HEK293 (cell line): Measurements from ENCODE around the gene ASB16.

ENCODE experiments used
- CTCF ChIA-PET: fragments of 350-600 bp; formaldehyde crosslinking; extraction: SDS; loops from one replicate; lab custom pipeline; 2021; ENCODE audit warnings: antibody characterized with exemption; lab: Yijun Ruan, JAX
- POLR2A ChIA-PET: fragments of 300-600 bp; formaldehyde crosslinking; extraction: SDS; loops from one replicate; lab custom pipeline; 2020; ENCODE audit warnings: antibody characterized with exemption, inconsistent platforms; lab: Yijun Ruan, JAX
- H3K27ac ChIP-seq: fragments of 200-500 bp; sonication (Bioruptor generic); 2 replicates; pipeline ENCODE4 v1.5.1; 2014; ENCODE audit warnings: low read depth, low read length, control low read depth, inconsistent platforms; ENCODE audit errors: extremely low read depth
- H3K36me3 ChIP-seq, 2 experiments: fragments of 200-500 bp in 1 of 2; sonication (Bioruptor generic) in 1 of 2; 1 replicate in 1 of 2; 2 replicates in 1 of 2; pipeline ENCODE4 v1.5.1; 2014 to 2017; ENCODE audit warnings: inconsistent platforms in 2 of 2, low read length in 2 of 2; ENCODE audit not compliant: control insufficient read depth in 2 of 2, insufficient read depth in 1 of 2
- H3K4me1 ChIP-seq: fragments of 200-500 bp; sonication (Bioruptor generic); 2 replicates; pipeline ENCODE4 v1.5.1; 2014; ENCODE audit warnings: mild to moderate bottlenecking, low read length, inconsistent platforms; ENCODE audit not compliant: control insufficient read depth, insufficient read depth
- H3K4me3 ChIP-seq: 2 replicates; pipeline ENCODE4 v1.5.1; 2011; ENCODE audit warnings: low read depth, mild to moderate bottlenecking, control low read depth, low read length, moderate library complexity
- H3K9me3 ChIP-seq: fragments of 200-500 bp; sonication (Bioruptor generic); 2 replicates; pipeline ENCODE4 v1.5.1; 2014; ENCODE audit warnings: low read depth, low read length, inconsistent platforms; ENCODE audit not compliant: control insufficient read depth, insufficient read depth
- MYNN ChIP-seq: fragments of 450-650 bp; formaldehyde crosslinking; IDR thresholded peaks from 2 replicates; pipeline ENCODE4 v1.5.1; 2016; ENCODE audit warnings: missing biosample characterization, missing genetic modification characterization, borderline replicate concordance
- SCRT1 ChIP-seq: fragments of 450-650 bp; formaldehyde crosslinking; IDR thresholded peaks from 2 replicates; pipeline ENCODE4 v1.5.1; 2016; ENCODE audit warnings: missing biosample characterization, missing genetic modification characterization, borderline replicate concordance
- SCRT2 ChIP-seq: fragments of 450-650 bp; formaldehyde crosslinking; IDR thresholded peaks from 2 replicates; pipeline ENCODE4 v1.5.1; 2016; ENCODE audit warnings: missing biosample characterization, missing genetic modification characterization
- SP2 ChIP-seq: fragments of 450-650 bp; formaldehyde crosslinking; IDR thresholded peaks from 2 replicates; pipeline ENCODE4 v1.5.1; 2016; ENCODE audit warnings: missing biosample characterization, missing genetic modification characterization
- ZBTB1 ChIP-seq: fragments of 450-650 bp; formaldehyde crosslinking; IDR thresholded peaks from 2 replicates; pipeline ENCODE4 v1.5.1; 2016; ENCODE audit warnings: missing biosample characterization, missing genetic modification characterization
- ZFP3 ChIP-seq: fragments of 450-650 bp; formaldehyde crosslinking; IDR thresholded peaks from 2 replicates; pipeline ENCODE4 v1.5.1; 2016; ENCODE audit warnings: low read depth, missing biosample characterization, missing genetic modification characterization
- ZIC2 ChIP-seq: fragments of 450-650 bp; formaldehyde crosslinking; IDR thresholded peaks from 2 replicates; pipeline ENCODE4 v1.5.1; 2016; ENCODE audit warnings: missing biosample characterization, missing genetic modification characterization
- ZNF121 ChIP-seq: fragments of 450-650 bp; formaldehyde crosslinking; IDR thresholded peaks from 2 replicates; pipeline ENCODE4 v1.5.1; 2016; ENCODE audit warnings: missing biosample characterization, missing genetic modification characterization
- ZNF544 ChIP-seq: fragments of 450-650 bp; formaldehyde crosslinking; IDR thresholded peaks from 2 replicates; pipeline ENCODE4 v1.5.0; 2017; ENCODE audit warnings: missing biosample characterization, missing genetic modification characterization
- ZNF561 ChIP-seq: fragments of 450-650 bp; IDR thresholded peaks from 2 replicates; pipeline ENCODE4 v1.5.1; 2018; ENCODE audit warnings: missing biosample characterization, missing genetic modification characterization, borderline replicate concordance
- ZNF596 ChIP-seq: fragments of 450-650 bp; IDR thresholded peaks from 2 replicates; pipeline ENCODE4 v1.5.0; 2018; ENCODE audit warnings: missing biosample characterization, mild to moderate bottlenecking, missing genetic modification characterization, moderate library complexity
- ZNF600 ChIP-seq: fragments of 450-650 bp; formaldehyde crosslinking; IDR thresholded peaks from 2 replicates; pipeline ENCODE4 v1.5.1; 2016; ENCODE audit warnings: missing biosample characterization, missing genetic modification characterization
- ZNF621 ChIP-seq: fragments of 450-650 bp; formaldehyde crosslinking; IDR thresholded peaks from 2 replicates; pipeline ENCODE4 v1.5.1; 2017; ENCODE audit warnings: missing biosample characterization, missing genetic modification characterization
- TF ChIP-seq, protein P1 (sequence below): fragments of 450-650 bp; formaldehyde crosslinking; optimal IDR thresholded peaks from 2 replicates; pipeline ENCODE3; 2016; ENCODE audit warnings: missing biosample characterization, mild to moderate bottlenecking, missing genetic modification characterization
- TF ChIP-seq, protein P2 (sequence below): fragments of 450-650 bp; formaldehyde crosslinking; IDR thresholded peaks from 2 replicates; pipeline ENCODE4 v1.5.1; 2016; ENCODE audit warnings: missing biosample characterization, missing genetic modification characterization
- TF ChIP-seq, protein P3 (sequence below): fragments of 450-650 bp; formaldehyde crosslinking; IDR thresholded peaks from 2 replicates; pipeline ENCODE4 v1.5.1; 2016; ENCODE audit warnings: missing biosample characterization, missing genetic modification characterization
- TF ChIP-seq, protein P4 (sequence below): fragments of 450-650 bp; formaldehyde crosslinking; IDR thresholded peaks from 2 replicates; pipeline ENCODE4 v1.5.1; 2016; ENCODE audit warnings: missing biosample characterization, missing genetic modification characterization
- TF ChIP-seq, protein P5 (sequence below): fragments of 450-650 bp; formaldehyde crosslinking; IDR thresholded peaks from 2 replicates; pipeline ENCODE4 v1.5.1; 2016; ENCODE audit warnings: missing biosample characterization, missing genetic modification characterization
- TF ChIP-seq, protein P6 (sequence below): fragments of 450-650 bp; formaldehyde crosslinking; IDR thresholded peaks from 2 replicates; pipeline ENCODE4 v1.5.1; 2016; ENCODE audit warnings: missing biosample characterization, missing genetic modification characterization

The ASB16 gene

DNA sequence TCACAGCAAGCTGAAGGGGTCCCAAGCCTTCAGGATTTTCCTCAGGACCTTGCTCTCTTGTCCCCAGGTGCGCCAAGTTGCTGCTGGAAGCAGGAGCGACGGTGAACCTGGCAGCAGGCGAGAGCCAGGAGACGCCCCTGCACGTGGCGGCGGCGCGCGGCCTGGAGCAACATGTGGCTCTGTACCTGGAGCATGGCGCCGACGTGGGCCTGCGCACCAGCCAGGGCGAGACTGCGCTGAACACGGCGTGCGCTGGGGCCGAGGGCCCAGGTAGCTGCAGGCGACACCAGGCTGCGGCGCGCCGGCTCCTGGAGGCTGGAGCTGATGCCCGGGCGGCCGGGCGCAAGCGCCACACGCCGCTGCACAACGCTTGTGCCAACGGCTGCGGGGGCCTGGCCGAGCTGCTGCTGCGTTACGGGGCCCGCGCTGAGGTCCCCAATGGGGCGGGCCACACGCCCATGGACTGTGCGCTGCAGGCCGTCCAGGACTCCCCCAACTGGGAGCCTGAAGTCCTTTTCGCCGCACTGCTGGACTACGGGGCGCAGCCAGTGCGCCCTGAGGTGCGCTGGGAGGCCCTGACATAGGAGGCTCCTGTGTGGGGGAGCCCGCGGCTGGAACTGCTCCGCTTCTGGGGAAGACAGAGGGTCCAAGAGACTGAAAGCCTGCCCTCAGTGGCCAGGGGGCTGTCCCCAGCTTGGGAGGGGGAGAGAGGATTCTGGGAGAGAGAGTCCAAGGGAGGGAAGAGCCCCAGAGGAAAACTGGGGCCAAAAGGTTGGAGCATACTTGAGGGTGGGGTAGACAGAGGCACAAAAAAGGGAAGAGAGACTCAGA is 6.4 kb downstream of the ASB16 start (continued):
- no peak for TF ChIP-seq ZBTB1 (tag by site-specific recombination)

- Histone ChIP-seq H3K4me3 (no peak overlapping the region), H3K27ac (no peak overlapping the region), H3K4me1 (no peaks in the 10 kb centered on the region), H3K9me3 (no peaks in the 10 kb centered on the region), H3K36me3 (peaks cover 22 to 46% of the 10 kb centered on the region in 2 experiments)
- CTCF ChIA-PET = interaction anchor here (0.6 kb wide), 1 partner anchor 94 kb away, joined by 3 read pairs; no protein-coding TSS in a partner anchor
- TF ChIP-seq ZFP3 (tag by site-specific recombination) (no peak), ZNF121 (tag by site-specific recombination) (no peak)
- TF ChIP-seq, protein P1, sequence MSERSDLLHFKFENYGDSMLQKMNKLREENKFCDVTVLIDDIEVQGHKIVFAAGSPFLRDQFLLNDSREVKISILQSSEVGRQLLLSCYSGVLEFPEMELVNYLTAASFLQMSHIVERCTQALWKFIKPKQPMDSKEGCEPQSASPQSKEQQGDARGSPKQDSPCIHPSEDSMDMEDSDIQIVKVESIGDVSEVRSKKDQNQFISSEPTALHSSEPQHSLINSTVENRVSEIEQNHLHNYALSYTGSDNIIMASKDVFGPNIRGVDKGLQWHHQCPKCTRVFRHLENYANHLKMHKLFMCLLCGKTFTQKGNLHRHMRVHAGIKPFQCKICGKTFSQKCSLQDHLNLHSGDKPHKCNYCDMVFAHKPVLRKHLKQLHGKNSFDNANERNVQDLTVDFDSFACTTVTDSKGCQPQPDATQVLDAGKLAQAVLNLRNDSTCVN (tag by site-specific recombination) = no peak
- TF ChIP-seq, protein P2, sequence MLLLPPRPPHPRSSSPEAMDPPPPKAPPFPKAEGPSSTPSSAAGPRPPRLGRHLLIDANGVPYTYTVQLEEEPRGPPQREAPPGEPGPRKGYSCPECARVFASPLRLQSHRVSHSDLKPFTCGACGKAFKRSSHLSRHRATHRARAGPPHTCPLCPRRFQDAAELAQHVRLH = no peak
- TF ChIP-seq, protein P3, sequence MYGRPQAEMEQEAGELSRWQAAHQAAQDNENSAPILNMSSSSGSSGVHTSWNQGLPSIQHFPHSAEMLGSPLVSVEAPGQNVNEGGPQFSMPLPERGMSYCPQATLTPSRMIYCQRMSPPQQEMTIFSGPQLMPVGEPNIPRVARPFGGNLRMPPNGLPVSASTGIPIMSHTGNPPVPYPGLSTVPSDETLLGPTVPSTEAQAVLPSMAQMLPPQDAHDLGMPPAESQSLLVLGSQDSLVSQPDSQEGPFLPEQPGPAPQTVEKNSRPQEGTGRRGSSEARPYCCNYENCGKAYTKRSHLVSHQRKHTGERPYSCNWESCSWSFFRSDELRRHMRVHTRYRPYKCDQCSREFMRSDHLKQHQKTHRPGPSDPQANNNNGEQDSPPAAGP (tag by site-specific recombination) = no peak
- TF ChIP-seq, protein P4, sequence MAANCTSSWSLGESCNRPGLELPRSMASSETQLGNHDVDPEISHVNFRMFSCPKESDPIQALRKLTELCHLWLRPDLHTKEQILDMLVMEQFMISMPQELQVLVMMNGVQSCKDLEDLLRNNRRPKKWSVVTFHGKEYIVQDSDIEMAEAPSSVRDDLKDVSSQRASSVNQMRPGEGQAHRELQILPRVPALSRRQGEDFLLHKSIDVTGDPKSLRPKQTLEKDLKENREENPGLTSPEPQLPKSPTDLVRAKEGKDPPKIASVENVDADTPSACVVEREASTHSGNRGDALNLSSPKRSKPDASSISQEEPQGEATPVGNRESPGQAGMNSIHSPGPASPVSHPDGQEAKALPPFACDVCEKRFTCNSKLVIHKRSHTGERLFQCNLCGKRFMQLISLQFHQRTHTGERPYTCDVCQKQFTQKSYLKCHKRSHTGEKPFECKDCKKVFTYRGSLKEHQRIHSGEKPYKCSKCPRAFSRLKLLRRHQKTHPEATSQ (tag by site-specific recombination) = no peak
- POLR2A ChIA-PET = no interaction called here
Measured at GRCh38 chr17:44177640-44178039, 7.1 kb downstream of the ASB16 start.

DNA sequence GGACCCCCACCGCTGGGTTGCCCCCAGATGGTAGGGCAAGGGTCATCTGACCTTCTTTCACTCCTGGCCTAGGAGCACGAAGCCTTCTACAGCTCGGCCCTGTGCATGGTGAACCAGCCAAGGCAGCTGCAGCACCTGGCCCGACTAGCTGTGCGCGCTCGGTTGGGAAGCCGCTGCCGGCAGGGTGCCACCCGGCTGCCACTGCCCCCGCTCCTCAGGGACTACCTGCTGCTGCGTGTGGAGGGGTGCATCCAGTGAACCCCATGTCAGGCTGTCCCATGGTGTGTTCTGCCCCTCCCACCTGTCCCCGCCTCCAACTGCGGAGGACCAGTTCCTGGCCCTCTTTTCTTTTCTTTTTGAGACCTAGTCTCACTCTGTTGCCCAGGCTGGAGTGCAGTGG is 7.6 kb downstream of the ASB16 start:
- Histone ChIP-seq H3K4me1 (no peaks in the 10 kb centered on the region), H3K27ac (no peak overlapping the region), H3K36me3 (peaks cover 26 to 51% of the 10 kb centered on the region in 2 experiments), H3K4me3 (no peak overlapping the region), H3K9me3 (no peaks in the 10 kb centered on the region)
- POLR2A ChIA-PET = no interaction called here
- CTCF ChIA-PET = no interaction called here
- TF ChIP-seq ZIC2 (peak; percentile 42; the same call in 1 of the 2 replicates), ZNF621 (tag by site-specific recombination) (no peak)

GRCh38 chr17:44183024-44183423 is 12.5 kb downstream of the ASB16 start:
- POLR2A ChIA-PET = interaction anchor here (0.6 to 0.8 kb wide), 2 partner anchors 10 to 519 kb away, joined by 3 read pairs; no protein-coding TSS in a partner anchor
- H3K36me3 ChIP-seq = peaks cover 20 to 39% of the 10 kb centered on the region in 2 experiments
- no peak overlapping the region for H3K27ac ChIP-seq
- no peak overlapping the region for H3K4me3 ChIP-seq
- CTCF ChIA-PET = interaction anchor here (0.6 to 1.3 kb wide), 6 partner anchors 13 to 272 kb away, joined by 3 to 6 read pairs (median 4); partner anchors contain the start of genes ASB16 and GRN
- H3K4me1 ChIP-seq = peaks cover 3% of the 10 kb centered on the region
- H3K9me3 ChIP-seq = no peaks in the 10 kb centered on the region
- TF ChIP-seq ZNF544 = no peak
- no peak for TF ChIP-seq SCRT2 (tag by site-specific recombination)
- no peak for TF ChIP-seq SP2 (tag by site-specific recombination)
- TF ChIP-seq, protein P5, sequence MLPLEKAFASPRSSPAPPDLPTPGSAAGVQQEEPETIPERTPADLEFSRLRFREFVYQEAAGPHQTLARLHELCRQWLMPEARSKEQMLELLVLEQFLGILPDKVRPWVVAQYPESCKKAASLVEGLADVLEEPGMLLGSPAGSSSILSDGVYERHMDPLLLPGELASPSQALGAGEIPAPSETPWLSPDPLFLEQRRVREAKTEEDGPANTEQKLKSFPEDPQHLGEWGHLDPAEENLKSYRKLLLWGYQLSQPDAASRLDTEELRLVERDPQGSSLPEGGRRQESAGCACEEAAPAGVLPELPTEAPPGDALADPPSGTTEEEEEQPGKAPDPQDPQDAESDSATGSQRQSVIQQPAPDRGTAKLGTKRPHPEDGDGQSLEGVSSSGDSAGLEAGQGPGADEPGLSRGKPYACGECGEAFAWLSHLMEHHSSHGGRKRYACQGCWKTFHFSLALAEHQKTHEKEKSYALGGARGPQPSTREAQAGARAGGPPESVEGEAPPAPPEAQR = no peak
- TF ChIP-seq ZNF596 = no peak
- no peak for TF ChIP-seq MYNN (tag by site-specific recombination)
- TF ChIP-seq, protein P6, sequence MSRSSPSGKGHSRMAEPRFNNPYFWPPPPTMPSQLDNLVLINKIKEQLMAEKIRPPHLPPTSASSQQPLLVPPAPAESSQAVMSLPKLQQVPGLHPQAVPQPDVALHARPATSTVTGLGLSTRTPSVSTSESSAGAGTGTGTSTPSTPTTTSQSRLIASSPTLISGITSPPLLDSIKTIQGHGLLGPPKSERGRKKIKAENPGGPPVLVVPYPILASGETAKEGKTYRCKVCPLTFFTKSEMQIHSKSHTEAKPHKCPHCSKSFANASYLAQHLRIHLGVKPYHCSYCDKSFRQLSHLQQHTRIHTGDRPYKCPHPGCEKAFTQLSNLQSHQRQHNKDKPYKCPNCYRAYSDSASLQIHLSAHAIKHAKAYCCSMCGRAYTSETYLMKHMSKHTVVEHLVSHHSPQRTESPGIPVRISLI (tag by site-specific recombination) = no peak
- no peak for TF ChIP-seq ZNF561 (tag by site-specific recombination)
- no peak for TF ChIP-seq ZNF600 (tag by site-specific recombination)
- no peak for TF ChIP-seq SCRT1 (tag by site-specific recombination)
